SIG-M5 treated with dmso at 0.1 percent for 504 hours (cell line): Measurements from ENCODE around the gene NRCAM.
A peak's percentile ranks its signal among the peaks of the same experiment; 100 is the strongest.
"Not testable (repeated sequence)": the region's sequence is repeated elsewhere in the genome, so short reads cannot be mapped to it uniquely, and the experiment has no call there.

ENCODE experiments used
- DNase-seq: peaks from one replicate; lab custom pipeline; 2025; ENCODE audit not compliant: unreplicated experiment; lab: John Stamatoyannopoulos, UW

Gene NRCAM

GRCh38 chr7:108348913-108349312 lies 107.3 kb downstream of the NRCAM start:
- no peak for DNase-seq

GRCh38 chr7:108347616-108348015 lies 108.6 kb downstream of the NRCAM start:
- DNase-seq: no peak

GRCh38 chr7:108345710-108346336 lies 110.4 kb downstream of the NRCAM start:
- DNase-seq: no peak

- peak; percentile 31 for DNase-seq
These were observed 115.3 kb downstream of the NRCAM start for GRCh38 chr7:108340856-108341411.

GRCh38 chr7:108340406-108340805 lies 115.8 kb downstream of the NRCAM start:
- DNase-seq: not testable (repeated sequence)

GRCh38 chr7:108335269-108335918 lies 120.8 kb downstream of the NRCAM start:
- no peak for DNase-seq

GRCh38 chr7:108332937-108333336 lies 123.3 kb downstream of the NRCAM start:
- no peak for DNase-seq

- DNase-seq: no peak
These were observed 124.3 kb downstream of the NRCAM start for GRCh38 chr7:108331971-108332370.

- DNase-seq: no peak
These were observed 126.0 kb downstream of the NRCAM start for GRCh38 chr7:108330227-108330626.

GRCh38 chr7:108329514-108329913 lies 126.7 kb downstream of the NRCAM start:
- DNase-seq: no peak

GRCh38 chr7:108328174-108328651 lies 128.0 kb downstream of the NRCAM start:
- DNase-seq: no peak

- no peak for DNase-seq
These were observed 128.9 kb downstream of the NRCAM start for GRCh38 chr7:108327353-108327752.

- DNase-seq: no peak
These were observed 129.3 kb downstream of the NRCAM start for GRCh38 chr7:108326938-108327337.

- DNase-seq: no peak
These were observed 131.9 kb downstream of the NRCAM start for GRCh38 chr7:108324053-108325038.

- no peak for DNase-seq
These were observed 133.1 kb downstream of the NRCAM start for GRCh38 chr7:108322925-108323832.

GRCh38 chr7:108322046-108322445 lies 134.2 kb downstream of the NRCAM start:
- DNase-seq: no peak

GRCh38 chr7:108321359-108321758 lies 134.9 kb downstream of the NRCAM start:
- DNase-seq: no peak

GRCh38 chr7:108316708-108317107 lies 139.5 kb downstream of the NRCAM start:
- no peak for DNase-seq

GRCh38 chr7:108314551-108314950 lies 141.7 kb downstream of the NRCAM start:
- no peak for DNase-seq

- no peak for DNase-seq
These were observed 142.2 kb downstream of the NRCAM start for GRCh38 chr7:108314049-108314448.
